ACHN (cell line): ENCODE data around the gene DNAH14.
"Not testable (repeated sequence)": the region's sequence is repeated elsewhere in the genome, so short reads cannot be mapped to it uniquely, and the experiment has no call there.

Experiments
- DNase-seq: peaks from one replicate; pipeline ENCODE4 v3.0.0-alpha.2; 2015
- in situ Hi-C: cut with HindIII; loops from 2 replicates; pipeline ENCODE4 v1.10.0; 2017; ENCODE audit warnings: low sequenced_read_pairs, low pct_ligation_motif_present, low pct_unique_long_range_greater_than_20kb

DNAH14 gene

GRCh38 chr1:225350872-225351271 lies 421.4 kb downstream of the DNAH14 start:
- in situ Hi-C loops: no loop called here
- no peak for DNase-seq

- no peak for DNase-seq
- in situ Hi-C loops: no loop called here
Measured at GRCh38 chr1:225354906-225355305, 425.4 kb downstream of the DNAH14 start.

GRCh38 chr1:225355863-225356262 lies 426.4 kb downstream of the DNAH14 start:
- DNase-seq: no peak
- in situ Hi-C loops: no loop called here

GRCh38 chr1:225360119-225360518 lies 430.6 kb downstream of the DNAH14 start:
- no peak for DNase-seq
- in situ Hi-C loops: no loop called here

- in situ Hi-C loops: no loop called here
- no peak for DNase-seq
Measured at GRCh38 chr1:225361176-225361575, 431.7 kb downstream of the DNAH14 start.

GRCh38 chr1:225362805-225363204 lies 433.3 kb downstream of the DNAH14 start:
- in situ Hi-C loops: no loop called here
- DNase-seq: no peak

- no peak for DNase-seq
- in situ Hi-C loops: no loop called here
Measured at GRCh38 chr1:225364439-225364838, 435.0 kb downstream of the DNAH14 start.

- no peak for DNase-seq
- in situ Hi-C loops: no loop called here
Measured at GRCh38 chr1:225366018-225366417, 436.5 kb downstream of the DNAH14 start.

- DNase-seq: no peak
- in situ Hi-C loops: no loop called here
Measured at GRCh38 chr1:225366552-225366951, 437.1 kb downstream of the DNAH14 start.

- no peak for DNase-seq
- in situ Hi-C loops: no loop called here
Measured at GRCh38 chr1:225368036-225368552, 438.6 kb downstream of the DNAH14 start.

GRCh38 chr1:225371366-225372010 lies 442.0 kb downstream of the DNAH14 start:
- no peak for DNase-seq
- in situ Hi-C loops: no loop called here

GRCh38 chr1:225373155-225373554 lies 443.7 kb downstream of the DNAH14 start:
- in situ Hi-C loops: no loop called here

GRCh38 chr1:225374996-225375395 lies 445.5 kb downstream of the DNAH14 start:
- DNase-seq: no peak
- in situ Hi-C loops: no loop called here

More at GRCh38 chr1:225373155-225373554, 443.7 kb downstream of the DNAH14 start:
- DNase-seq: no peak

GRCh38 chr1:225378880-225379279 lies 449.4 kb downstream of the DNAH14 start:
- in situ Hi-C loops: no loop called here
- DNase-seq: no peak

GRCh38 chr1:225380691-225381090 lies 451.2 kb downstream of the DNAH14 start:
- no peak for DNase-seq
- in situ Hi-C loops: no loop called here

- in situ Hi-C loops, DNase-seq: not testable (repeated sequence)
Measured at GRCh38 chr1:225386860-225387259, 457.4 kb downstream of the DNAH14 start.

GRCh38 chr1:225388372-225388771 lies 458.9 kb downstream of the DNAH14 start:
- in situ Hi-C loops: no loop called here
- DNase-seq: no peak

- no peak for DNase-seq
- in situ Hi-C loops: no loop called here
Measured at GRCh38 chr1:225389843-225390242, 460.4 kb downstream of the DNAH14 start.

GRCh38 chr1:225396357-225396756 lies 466.9 kb downstream of the DNAH14 start:
- in situ Hi-C loops: no loop called here
- no peak for DNase-seq

GRCh38 chr1:225400968-225401367 lies 471.5 kb downstream of the DNAH14 start:
- in situ Hi-C loops: no loop called here
- DNase-seq: no peak
